GM12878 (cell line): ENCODE measurements around the gene CBARP. TPM values are rescaled to one million over a fixed set of nuclear protein-coding genes. Genes with fewer than 3 reads are reported as not detected.
A peak's percentile ranks its signal among the peaks of the same experiment; 100 is the strongest.

Source experiments
- ATAC-seq: fragments of 200-7000 bp; cut with Tn5 transposase; 3 replicates; pipeline ENCODE4 v1.9.1; 2020; ENCODE audit warnings: mild to moderate bottlenecking, moderate library complexity
- BruUV-seq: library from RNA; stranded (reverse); fragments of 400-500 nt; replicated peaks from 2 replicates; lab custom pipeline; 2021; lab: Mats Ljungman, UMichigan
- CTCF ChIA-PET: fragments of 300-600 bp; sonication (Branson Sonifier 250); formaldehyde crosslinking; extraction: SDS; loops from one replicate; lab custom pipeline; 2021; ENCODE audit warnings: inconsistent platforms; lab: Yijun Ruan, JAX
- POLR2A ChIA-PET: fragments of 350-600 bp; formaldehyde crosslinking; extraction: SDS; loops from one replicate; lab custom pipeline; 2021; ENCODE audit warnings: inconsistent platforms; lab: Charles Lee
- RAD21 ChIA-PET: fragments of 300-600 bp; sonication (Branson Sonifier 250); formaldehyde crosslinking; loops from one replicate; lab custom pipeline; 2023; ENCODE audit warnings: antibody characterized with exemption; ENCODE audit not compliant: unreplicated experiment; lab: Charles Lee
- SMC1A ChIA-PET: fragments of 300-600 bp; sonication (Branson Sonifier 250); formaldehyde crosslinking; loops from one replicate; lab custom pipeline; 2023; ENCODE audit not compliant: unreplicated experiment, uncharacterized antibody; lab: Charles Lee
- DNase-seq: peaks from one replicate; pipeline ENCODE4 v3.0.0-alpha.2; 2011; ENCODE audit warnings: low read depth, low spot score
- FAIRE-seq: peaks from 3 replicates; lab custom pipeline; 2011; peaks lifted over from hg19 to GRCh38; lab: Jason Lieb, UNC
- H2AFZ ChIP-seq: 2 replicates; pipeline ENCODE4 v1.6.0; 2011; ENCODE audit warnings: low read depth, low read length, control low read depth; ENCODE audit not compliant: control insufficient read depth
- H3K27ac ChIP-seq: 2 replicates; pipeline ENCODE4 v1.5.1; 2011; ENCODE audit warnings: control low read depth; ENCODE audit not compliant: control insufficient read depth, insufficient read depth
- H3K27me3 ChIP-seq, 2 experiments: replicated peaks in 1 of 2; 2 replicates each; pipeline versions ENCODE4 v1.6.0 to v1.6.1; 2011; ENCODE audit warnings: low read length in 1 of 2; ENCODE audit not compliant: control insufficient read depth in 2 of 2, insufficient read depth in 2 of 2
- H3K36me3 ChIP-seq, 2 experiments: 2 replicates each; pipeline ENCODE4 v1.5.1; 2011; ENCODE audit warnings: low read length in 1 of 2; ENCODE audit not compliant: control insufficient read depth in 2 of 2, insufficient read depth in 2 of 2
- H3K4me1 ChIP-seq: 2 replicates; pipeline ENCODE4 v1.6.1; 2011; ENCODE audit warnings: mild to moderate bottlenecking, low read length, moderate library complexity, mixed read lengths; ENCODE audit not compliant: control insufficient read depth, insufficient read depth
- H3K4me2 ChIP-seq: 2 replicates; pipeline ENCODE4 v1.6.0; 2011; ENCODE audit warnings: control low read depth; ENCODE audit not compliant: control insufficient read depth, insufficient read depth
- H3K4me3 ChIP-seq: fragments of 200-600 bp; sonication (generic); 2 replicates; pipeline ENCODE4 v1.5.1; 2016
- H3K79me2 ChIP-seq: 2 replicates; pipeline ENCODE4 v1.6.0; 2011; ENCODE audit warnings: low read length; ENCODE audit not compliant: control insufficient read depth, insufficient read depth
- H3K9ac ChIP-seq: 2 replicates; pipeline ENCODE4 v1.8.0; 2011; ENCODE audit warnings: low read length, control low read depth, mixed read lengths; ENCODE audit not compliant: control insufficient read depth, insufficient read depth
- H3K9me3 ChIP-seq: replicated peaks from 3 replicates; pipeline ENCODE4 v1.5.1; 2011; ENCODE audit warnings: mild to moderate bottlenecking, low read length; ENCODE audit not compliant: control insufficient read depth, insufficient read depth
- H4K20me1 ChIP-seq: 2 replicates; pipeline ENCODE4 v1.6.0; 2011; ENCODE audit not compliant: control insufficient read depth, insufficient read depth
- CBX5 ChIP-seq: sonication (generic); IDR thresholded peaks from 2 replicates; pipeline ENCODE4 v1.6.1; 2016; ENCODE audit warnings: low read depth, moderate library complexity, mild to moderate bottlenecking, inconsistent platforms
- CHD1 ChIP-seq: IDR thresholded peaks from 2 replicates; pipeline ENCODE4 v1.6.1; 2012; ENCODE audit warnings: low read depth, low read length, improper control_type of control experiment
- EED ChIP-seq: sonication (generic); IDR thresholded peaks from 2 replicates; pipeline ENCODE4 v1.6.1; 2016; ENCODE audit warnings: antibody characterized with exemption, low read depth
- EGR1 ChIP-seq, 2 experiments: IDR thresholded peaks; 1 replicate in 1 of 2; 2 replicates in 1 of 2; pipeline ENCODE4 v1.6.1; 2011 to 2012; ENCODE audit warnings: low read depth in 2 of 2, low read length in 2 of 2, borderline replicate concordance in 1 of 2, mild to moderate bottlenecking in 1 of 2, moderate library complexity in 1 of 2
- EP300 ChIP-seq, 2 experiments: fragments of 150-350 bp in 1 of 2; IDR thresholded peaks; 2 replicates each; pipeline ENCODE4 v1.6.1; 2011 to 2012; ENCODE audit warnings: low read depth in 2 of 2, low read length in 2 of 2, borderline replicate concordance in 1 of 2, improper control_type of control experiment in 1 of 2, inconsistent platforms in 1 of 2; ENCODE audit not compliant: control insufficient read depth in 1 of 2
- FOS ChIP-seq: IDR thresholded peaks from 3 replicates; pipeline ENCODE4 v1.6.1; 2011; ENCODE audit warnings: borderline replicate concordance; ENCODE audit not compliant: insufficient read length; ENCODE audit errors: extremely low read depth
- FOXM1 ChIP-seq: IDR thresholded peaks from 2 replicates; pipeline ENCODE4 v1.6.1; 2012; ENCODE audit warnings: low read depth, mild to moderate bottlenecking, inconsistent platforms, low read length, moderate library complexity
- NFXL1 ChIP-seq: fragments of 450-650 bp; IDR thresholded peaks from 2 replicates; pipeline ENCODE4 v1.6.1; 2017; ENCODE audit warnings: antibody characterized with exemption, mild to moderate bottlenecking, borderline replicate concordance
- PAX8 ChIP-seq: fragments of 450-650 bp; IDR thresholded peaks from 2 replicates; pipeline ENCODE4 v1.6.1; 2017; ENCODE audit warnings: mild to moderate bottlenecking, moderate library complexity
- PML ChIP-seq: IDR thresholded peaks from 2 replicates; pipeline ENCODE4 v1.6.1; 2012; ENCODE audit warnings: low read length, inconsistent platforms
- POLR2AphosphoS5 ChIP-seq: IDR thresholded peaks from 2 replicates; pipeline ENCODE4 v1.6.1; 2011; ENCODE audit warnings: mild to moderate bottlenecking, low read length, inconsistent platforms
- RUNX3 ChIP-seq: IDR thresholded peaks from 2 replicates; pipeline ENCODE4 v1.6.1; 2012; ENCODE audit warnings: low read length, inconsistent platforms
- SMAD1 ChIP-seq: fragments of 450-650 bp; IDR thresholded peaks from 2 replicates; pipeline ENCODE4 v1.6.1; 2018; ENCODE audit warnings: mild to moderate bottlenecking, low read depth; ENCODE audit not compliant: partially characterized antibody
- SMAD5 ChIP-seq: IDR thresholded peaks from 2 replicates; pipeline ENCODE4 v1.6.1; 2016; ENCODE audit warnings: antibody characterized with exemption, low read depth
- SRF ChIP-seq, 2 experiments: IDR thresholded peaks; 2 replicates each; pipeline ENCODE4 v1.6.1; 2011; ENCODE audit warnings: low read depth in 2 of 2, low read length in 2 of 2, mild to moderate bottlenecking in 1 of 2, moderate library complexity in 1 of 2
- YY1 ChIP-seq: IDR thresholded peaks from 2 replicates; pipeline ENCODE4 v1.6.1; 2011; ENCODE audit warnings: low read depth, mild to moderate bottlenecking, low read length
- WGBS: methylation state at CpG from one replicate; pipeline ENCODE4 v1.1.6; 2016; ENCODE audit warnings: low lambda C conversion rate; ENCODE audit not compliant: insufficient replicate concordance, insufficient coverage; ENCODE audit errors: missing lambda C conversion rate; 5-methylcytosine and 5-hydroxymethylcytosine counted together
- in situ Hi-C: fragments of 300-500 bp; cut with MboI; formaldehyde crosslinking; loops from 9 replicates; pipeline ENCODE4 v1.14.3; 2018; ENCODE audit warnings: mixed read lengths
- intact Hi-C: fragments of 100-400 bp; cut with micrococcal nuclease; formaldehyde crosslinking; loops from one replicate; pipeline ENCODE4 v1.14.2; 2022; ENCODE audit not compliant: unreplicated experiment
- polyA plus RNA-seq, 11 experiments: library from polyadenylated mRNA; depleted of rRNA in 4 of 11; unstranded in 6 of 11; stranded (reverse) in 5 of 11; fragments of >200 nt; fragmentation: Nextera tagmentation in 4 of 11; fragmentation: Illumina TruSeq in 1 of 11; extraction: Ambion mirVana in 4 of 11; extraction: Trizol in 1 of 11; gene quantifications; 1 replicate in 1 of 11; 2 replicates in 10 of 11; pipeline versions ENCODE4 v1.2.1 to v1.2.3, GENCODE V29; 2011 to 2016; ENCODE audit warnings: inconsistent platforms in 2 of 11, missing spikeins in 2 of 11, low read depth in 1 of 11
- total RNA-seq, 4 experiments: library from RNA; depleted of rRNA in 3 of 4; stranded (reverse); fragments of >200 nt in 3 of 4; fragmentation: Illumina TruSeq in 1 of 4; extraction: Trizol in 1 of 4; gene quantifications; 2 replicates each; pipeline versions ENCODE4 v1.2.1 to v1.2.3, GENCODE V29; 2013 to 2021
- TF ChIP-seq, protein P1 (sequence below): IDR thresholded peaks from 2 replicates; pipeline ENCODE4 v1.6.1; 2012; ENCODE audit warnings: improper control_type of control experiment, low read depth, low read length; ENCODE audit not compliant: insufficient replicate concordance
- TF ChIP-seq, protein P2 (sequence below): IDR thresholded peaks from 2 replicates; pipeline ENCODE4 v1.6.1; 2012; ENCODE audit warnings: low read depth, low read length, improper control_type of control experiment

Gene CBARP
- total and polyA plus RNA-seq, 10 of the 15 experiments (the other 5 are each of a cell fraction or from before 2014, with no cell fraction given), result 0.04 to 0.59 (median 0.18) TPM; not detected in 3

DNA sequence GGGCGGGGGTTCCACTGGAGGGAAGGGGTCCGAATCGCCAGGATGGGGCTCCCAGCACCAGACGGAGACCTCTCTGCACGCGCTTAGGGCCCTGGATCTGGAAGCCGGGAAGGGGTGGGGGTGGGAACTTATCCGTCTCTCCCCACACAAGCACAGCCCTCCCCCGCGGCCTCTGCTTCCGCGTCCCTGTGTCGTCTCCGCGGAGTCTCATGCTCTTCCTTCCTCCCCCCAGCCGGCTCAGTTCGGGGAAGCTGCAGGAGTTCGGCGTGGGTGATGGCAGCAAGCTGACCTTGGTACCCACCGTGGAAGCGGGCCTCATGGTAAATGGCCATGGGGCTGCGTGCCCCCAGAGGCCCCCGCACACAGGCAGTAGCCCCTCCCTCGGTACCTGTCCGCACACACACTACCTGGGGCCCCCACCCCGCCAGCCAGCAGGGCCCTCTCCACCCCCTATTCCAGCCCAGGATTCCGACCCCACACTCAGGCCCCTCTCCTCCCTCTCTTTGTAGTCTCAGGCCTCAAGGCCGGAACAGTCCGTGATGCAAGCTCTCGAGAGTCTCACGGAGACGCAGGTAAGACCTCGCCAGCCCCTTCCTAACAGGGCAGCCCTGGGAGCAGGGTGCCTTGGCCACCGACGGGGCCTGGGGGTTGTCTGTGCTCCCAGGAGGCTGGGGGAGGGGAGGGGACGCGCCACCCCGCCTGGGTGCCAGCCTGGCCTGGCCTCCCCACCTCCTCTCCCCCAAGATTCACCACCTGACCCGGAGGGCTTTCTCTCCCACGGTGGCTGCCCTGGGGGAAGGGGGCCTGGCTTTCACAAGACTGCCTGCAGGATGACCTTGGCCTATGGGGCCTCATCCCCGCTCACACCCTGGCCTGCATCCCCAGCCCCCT is 13.8 kb upstream of the CBARP start:
- peak overlapping the region; percentile 72 for H3K27ac ChIP-seq
- RAD21 ChIA-PET, result interaction anchor here (2.9 kb wide), 1 partner anchor 15 kb away, joined by 47 read pairs; no protein-coding TSS in a partner anchor
- peaks cover 55% of the 10 kb centered on the region for H3K79me2 ChIP-seq
- in situ Hi-C loops, result no loop called here
- DNase-seq, result no peak
- H3K4me3 ChIP-seq, result peak overlapping the region; percentile 91
- intact Hi-C loops, result no loop called here
- TSS peak; percentile 76 for BruUV-seq
- no peaks in the 10 kb centered on the region for H3K9me3 ChIP-seq
- H4K20me1 ChIP-seq, result no peaks in the 10 kb centered on the region
- peak overlapping the region; percentile 86 for H3K9ac ChIP-seq
- POLR2A ChIA-PET, result interaction anchor here (1.0 to 2.9 kb wide), 4 partner anchors 9 to 17 kb away, joined by 4 to 22 read pairs (median 5); partner anchors contain the start of gene CIRBP
- H2AFZ ChIP-seq, result no peak overlapping the region
- peak; percentile 12 for ATAC-seq
- peaks cover 14 to 23% of the 10 kb centered on the region in 2 experiments; a peak in 3 of 4 replicates for H3K36me3 ChIP-seq
- peak overlapping the region; percentile 53 for H3K4me2 ChIP-seq
- H3K4me1 ChIP-seq, result peaks cover 10% of the 10 kb centered on the region
- FAIRE-seq, result peak; percentile 27
- SMC1A ChIA-PET, result no interaction called here
- WGBS, result under 1% methylated on average over 39 of the region's 41 CpGs
- no peaks in the 10 kb centered on the region for H3K27me3 ChIP-seq
- CTCF ChIA-PET, result interaction anchor here (1.3 kb wide), 1 partner anchor 15 kb away, joined by 9 read pairs; no protein-coding TSS in a partner anchor
- TF ChIP-seq RUNX3 (no peak; the same call in 1 of the 2 replicates), NFXL1 (no peak), EP300 (IDR thresholded peaks at IDR 0.05; ENCODE audit: borderline replicate concordance in 1 of 2, control insufficient read depth in 1 of 2, low read depth in 2 of 2, low read length in 2 of 2) (no peak), PML (no peak), PAX8 (no peak), EED (peak; percentile 21; the same call in 1 of the 2 replicates), CBX5 (no peak), YY1 (0 out of 2 replicates have a peak, but pooled peaks have one; percentile 7), CHD1 (no peak), EGR1 (IDR thresholded peaks at IDR 0.05; ENCODE audit: borderline replicate concordance in 1 of 2, low read depth in 2 of 2, low read length in 2 of 2) (peak in 1 of 2 experiments; percentile 58; a peak in 1 of 3 replicates), SMAD5 (no peak; the same call in 1 of the 2 replicates), POLR2AphosphoS5 (peak; percentile 68), FOS (no peak), FOXM1 (no peak), SRF (IDR thresholded peaks at IDR 0.05; ENCODE audit: low read depth in 2 of 2, low read length in 2 of 2) (no peak), SMAD1 (no peak)
- TF ChIP-seq, protein P1, sequence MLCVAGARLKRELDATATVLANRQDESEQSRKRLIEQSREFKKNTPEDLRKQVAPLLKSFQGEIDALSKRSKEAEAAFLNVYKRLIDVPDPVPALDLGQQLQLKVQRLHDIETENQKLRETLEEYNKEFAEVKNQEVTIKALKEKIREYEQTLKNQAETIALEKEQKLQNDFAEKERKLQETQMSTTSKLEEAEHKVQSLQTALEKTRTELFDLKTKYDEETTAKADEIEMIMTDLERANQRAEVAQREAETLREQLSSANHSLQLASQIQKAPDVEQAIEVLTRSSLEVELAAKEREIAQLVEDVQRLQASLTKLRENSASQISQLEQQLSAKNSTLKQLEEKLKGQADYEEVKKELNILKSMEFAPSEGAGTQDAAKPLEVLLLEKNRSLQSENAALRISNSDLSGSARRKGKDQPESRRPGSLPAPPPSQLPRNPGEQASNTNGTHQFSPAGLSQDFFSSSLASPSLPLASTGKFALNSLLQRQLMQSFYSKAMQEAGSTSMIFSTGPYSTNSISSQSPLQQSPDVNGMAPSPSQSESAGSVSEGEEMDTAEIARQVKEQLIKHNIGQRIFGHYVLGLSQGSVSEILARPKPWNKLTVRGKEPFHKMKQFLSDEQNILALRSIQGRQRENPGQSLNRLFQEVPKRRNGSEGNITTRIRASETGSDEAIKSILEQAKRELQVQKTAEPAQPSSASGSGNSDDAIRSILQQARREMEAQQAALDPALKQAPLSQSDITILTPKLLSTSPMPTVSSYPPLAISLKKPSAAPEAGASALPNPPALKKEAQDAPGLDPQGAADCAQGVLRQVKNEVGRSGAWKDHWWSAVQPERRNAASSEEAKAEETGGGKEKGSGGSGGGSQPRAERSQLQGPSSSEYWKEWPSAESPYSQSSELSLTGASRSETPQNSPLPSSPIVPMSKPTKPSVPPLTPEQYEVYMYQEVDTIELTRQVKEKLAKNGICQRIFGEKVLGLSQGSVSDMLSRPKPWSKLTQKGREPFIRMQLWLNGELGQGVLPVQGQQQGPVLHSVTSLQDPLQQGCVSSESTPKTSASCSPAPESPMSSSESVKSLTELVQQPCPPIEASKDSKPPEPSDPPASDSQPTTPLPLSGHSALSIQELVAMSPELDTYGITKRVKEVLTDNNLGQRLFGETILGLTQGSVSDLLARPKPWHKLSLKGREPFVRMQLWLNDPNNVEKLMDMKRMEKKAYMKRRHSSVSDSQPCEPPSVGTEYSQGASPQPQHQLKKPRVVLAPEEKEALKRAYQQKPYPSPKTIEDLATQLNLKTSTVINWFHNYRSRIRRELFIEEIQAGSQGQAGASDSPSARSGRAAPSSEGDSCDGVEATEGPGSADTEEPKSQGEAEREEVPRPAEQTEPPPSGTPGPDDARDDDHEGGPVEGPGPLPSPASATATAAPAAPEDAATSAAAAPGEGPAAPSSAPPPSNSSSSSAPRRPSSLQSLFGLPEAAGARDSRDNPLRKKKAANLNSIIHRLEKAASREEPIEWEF, result no peak
- TF ChIP-seq, protein P2, sequence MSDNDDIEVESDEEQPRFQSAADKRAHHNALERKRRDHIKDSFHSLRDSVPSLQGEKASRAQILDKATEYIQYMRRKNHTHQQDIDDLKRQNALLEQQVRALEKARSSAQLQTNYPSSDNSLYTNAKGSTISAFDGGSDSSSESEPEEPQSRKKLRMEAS, result 0 out of 2 replicates have a peak, but pooled peaks have one; percentile 21
